ENCODE measurements around the gene PLIN4.

DNA sequence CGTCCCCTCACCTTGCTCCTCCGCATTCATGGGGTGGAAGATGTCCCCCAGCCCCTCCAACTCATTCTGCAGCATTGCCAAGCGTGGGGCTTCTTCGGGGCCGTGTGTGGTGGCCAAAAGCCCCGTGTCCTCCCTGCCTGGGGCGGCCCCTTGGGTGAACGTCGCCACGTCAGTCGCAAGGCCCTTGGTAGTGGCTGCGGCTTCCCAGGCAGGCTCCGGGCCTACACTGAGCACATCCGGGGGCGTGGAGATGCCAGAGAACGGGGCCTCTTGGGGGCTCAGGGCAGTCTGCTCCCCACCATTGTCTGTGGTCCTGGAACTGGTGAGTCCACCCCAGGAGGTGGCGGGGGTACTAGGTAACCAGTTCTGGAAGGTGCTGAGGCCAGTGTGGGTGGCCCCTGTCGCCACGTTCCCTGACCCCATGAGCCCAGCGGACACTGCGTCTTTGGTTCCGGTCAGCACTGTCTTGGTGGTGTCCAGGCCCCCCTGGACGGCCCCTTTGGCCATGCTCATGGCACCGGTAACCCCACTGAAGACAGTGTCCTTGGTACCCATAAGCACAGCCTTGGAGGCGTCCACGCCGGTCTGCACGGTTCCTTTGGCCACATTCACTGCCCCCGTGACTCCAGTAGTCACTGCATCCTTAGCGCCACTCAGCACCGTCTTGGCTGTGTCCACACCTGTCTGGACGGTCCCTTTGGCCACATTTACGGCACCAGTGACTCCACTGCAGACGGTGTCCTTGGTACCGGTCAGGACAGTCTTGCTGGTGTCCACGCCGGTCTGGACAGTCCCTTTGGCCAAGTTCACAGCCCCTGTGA, 7.6 kb downstream of the PLIN4 start:
- no peak for TF ChIP-seq EZH2phosphoT487 (IDR thresholded peaks at IDR 0.05; ENCODE audit: insufficient read depth, low read depth)
- TF ChIP-seq EZH2 (IDR thresholded peaks at IDR 0.05; ENCODE audit: insufficient read depth, poor library complexity, severe bottlenecking) = no peak
